Neural crest cell (in vitro differentiated cells): ENCODE measurements around the gene PSAT1. TPM values are rescaled to one million over a fixed set of nuclear protein-coding genes. Genes with fewer than 3 reads are reported as not detected.

ENCODE experiments used
- DNase-seq: peaks from one replicate; pipeline ENCODE4 v3.0.0; 2021; ENCODE audit warnings: low read depth, mixed read lengths, low spot score
- H3K27ac Mint-ChIP-seq: one replicate; pipeline ENCODE4 v1.8.0; 2021; ENCODE audit warnings: mild to moderate bottlenecking, mixed read lengths; ENCODE audit not compliant: unreplicated experiment
- H3K27me3 Mint-ChIP-seq: 2 replicates; pipeline ENCODE4 v1.8.0; 2021; ENCODE audit warnings: low read depth, mild to moderate bottlenecking, mixed read lengths
- H3K36me3 Mint-ChIP-seq: 2 replicates; pipeline ENCODE4 v1.8.0; 2021; ENCODE audit warnings: low read depth, mild to moderate bottlenecking, mixed read lengths
- H3K4me1 Mint-ChIP-seq: 2 replicates; pipeline ENCODE4 v1.8.0; 2021; ENCODE audit warnings: mixed read lengths
- H3K4me3 Mint-ChIP-seq: one replicate; pipeline ENCODE4 v1.8.0; 2021; ENCODE audit warnings: mild to moderate bottlenecking, mixed read lengths
- H3K9me3 Mint-ChIP-seq: 2 replicates; pipeline ENCODE4 v1.8.0; 2021; ENCODE audit warnings: mixed read lengths
- CTCF ChIP-seq: fragments of 200-600 bp; sonication (generic); conservative IDR thresholded peaks from 2 replicates; pipeline ENCODE4 v1.5.0; 2021; ENCODE audit warnings: antibody characterized with exemption, mild to moderate bottlenecking
- total RNA-seq: library from RNA; stranded (reverse); gene quantifications from 2 replicates; pipeline ENCODE4 v1.2.1, GENCODE V29; 2021

The PSAT1 gene
- total RNA-seq, 1 donor from 2014 or later: 166 TPM

- H3K27ac Mint-ChIP-seq: no peak overlapping the region
- H3K4me1 Mint-ChIP-seq: no peaks in the 10 kb centered on the region
- no peaks in the 10 kb centered on the region for H3K9me3 Mint-ChIP-seq
- TF ChIP-seq CTCF: peak; percentile 83
- no peak for DNase-seq
- no peaks in the 10 kb centered on the region for H3K27me3 Mint-ChIP-seq
- no peak overlapping the region for H3K4me3 Mint-ChIP-seq
- H3K36me3 Mint-ChIP-seq: peaks cover 6% of the 10 kb centered on the region
These were observed 35.4 kb upstream of the PSAT1 start for GRCh38 chr9:78261403-78262001.

GRCh38 chr9:78262655-78263054 lies 34.3 kb upstream of the PSAT1 start:
- no peaks in the 10 kb centered on the region for H3K9me3 Mint-ChIP-seq
- no peaks in the 10 kb centered on the region for H3K27me3 Mint-ChIP-seq
- H3K36me3 Mint-ChIP-seq: peaks cover 11% of the 10 kb centered on the region
- no peak for TF ChIP-seq CTCF
- no peak overlapping the region for H3K27ac Mint-ChIP-seq
- no peak overlapping the region for H3K4me3 Mint-ChIP-seq
- no peak for DNase-seq
- H3K4me1 Mint-ChIP-seq: no peaks in the 10 kb centered on the region

- DNase-seq: no peak
- Mint-ChIP-seq H3K4me1 (no peaks in the 10 kb centered on the region), H3K27ac (no peak overlapping the region), H3K27me3 (no peaks in the 10 kb centered on the region), H3K36me3 (peaks cover 29% of the 10 kb centered on the region), H3K9me3 (no peaks in the 10 kb centered on the region), H3K4me3 (no peak overlapping the region)
- no peak for TF ChIP-seq CTCF
These were observed 29.0 kb upstream of the PSAT1 start for GRCh38 chr9:78267889-78268288.

GRCh38 chr9:78269784-78270183 lies 27.1 kb upstream of the PSAT1 start:
- H3K4me1 Mint-ChIP-seq: no peaks in the 10 kb centered on the region
- H3K27ac Mint-ChIP-seq: no peak overlapping the region
- no peak for TF ChIP-seq CTCF
- H3K9me3 Mint-ChIP-seq: no peaks in the 10 kb centered on the region
- H3K27me3 Mint-ChIP-seq: no peaks in the 10 kb centered on the region
- H3K36me3 Mint-ChIP-seq: peaks cover 37% of the 10 kb centered on the region
- no peak overlapping the region for H3K4me3 Mint-ChIP-seq
- no peak for DNase-seq

GRCh38 chr9:78272307-78272706 lies 24.6 kb upstream of the PSAT1 start:
- DNase-seq: no peak
- TF ChIP-seq CTCF: no peak
- peaks cover 36% of the 10 kb centered on the region for H3K36me3 Mint-ChIP-seq
- no peaks in the 10 kb centered on the region for H3K4me1 Mint-ChIP-seq
- H3K27me3 Mint-ChIP-seq: no peaks in the 10 kb centered on the region
- no peak overlapping the region for H3K4me3 Mint-ChIP-seq
- no peaks in the 10 kb centered on the region for H3K9me3 Mint-ChIP-seq
- no peak overlapping the region for H3K27ac Mint-ChIP-seq
